Activated effector memory CD4-positive, alpha-beta T cell treated with anti-CD3 and anti-CD28 coated beads, Interleukin-2, amount 50 U/mL, for 16 hours (primary cell): ENCODE results near the gene TMED10.
A peak's percentile ranks its signal among the peaks of the same experiment; 100 is the strongest.
"Not testable (repeated sequence)": the region's sequence is repeated elsewhere in the genome, so short reads cannot be mapped to it uniquely, and the experiment has no call there.

Experiments
- DNase-seq: peaks from one replicate; pipeline ENCODE4 v3.0.0-alpha.2; 2020

The TMED10 gene

GRCh38 chr14:75156111-75156510, 20.3 kb downstream of the TMED10 start:
- no peak for DNase-seq

GRCh38 chr14:75155169-75155568, 21.2 kb downstream of the TMED10 start:
- DNase-seq: no peak

GRCh38 chr14:75153295-75153694, 23.1 kb downstream of the TMED10 start:
- DNase-seq: no peak

- no peak for DNase-seq
Observed at GRCh38 chr14:75151851-75152250, 24.6 kb downstream of the TMED10 start.

GRCh38 chr14:75150637-75151036, 25.8 kb downstream of the TMED10 start:
- not testable (repeated sequence) for DNase-seq

- no peak for DNase-seq
Observed at GRCh38 chr14:75150150-75150549, 26.3 kb downstream of the TMED10 start.

GRCh38 chr14:75147423-75148071, 28.9 kb downstream of the TMED10 start:
- no peak for DNase-seq

- no peak for DNase-seq
Observed at GRCh38 chr14:75144944-75145343, 31.5 kb downstream of the TMED10 start.

- no peak for DNase-seq
Observed at GRCh38 chr14:75143761-75144527, 32.5 kb downstream of the TMED10 start.

- no peak for DNase-seq
Observed at GRCh38 chr14:75142494-75142893, 33.9 kb downstream of the TMED10 start.

GRCh38 chr14:75141967-75142366, 34.4 kb downstream of the TMED10 start:
- no peak for DNase-seq

- DNase-seq: no peak
Observed at GRCh38 chr14:75141062-75141461, 35.4 kb downstream of the TMED10 start.

GRCh38 chr14:75140620-75141019, 35.8 kb downstream of the TMED10 start:
- no peak for DNase-seq

GRCh38 chr14:75139185-75139584, 37.2 kb downstream of the TMED10 start:
- DNase-seq: no peak

- DNase-seq: no peak
Observed at GRCh38 chr14:75138492-75138891, 37.9 kb downstream of the TMED10 start.

- no peak for DNase-seq
Observed at GRCh38 chr14:75134644-75135043, 41.8 kb downstream of the TMED10 start.

- no peak for DNase-seq
Observed at GRCh38 chr14:75133597-75133996, 42.8 kb downstream of the TMED10 start.

- no peak for DNase-seq
Observed at GRCh38 chr14:75132382-75133086, 43.9 kb downstream of the TMED10 start.

GRCh38 chr14:75128596-75128990, 47.8 kb downstream of the TMED10 start:
- no peak for DNase-seq

GRCh38 chr14:75127903-75128595, 48.4 kb downstream of the TMED10 start:
- DNase-seq: no peak

GRCh38 chr14:75127474-75127820, 49.0 kb downstream of the TMED10 start:
- peak; percentile 65 for DNase-seq

GRCh38 chr14:75126679-75127473, 49.5 kb downstream of the TMED10 start, which contains the start of gene NEK9:
NEK9 (minus strand) TSS chr14:75127048; CDS start chr14:75126921, 127 bp downstream.
- DNase-seq: peak; percentile 96
